HPDE6-E6E7 (cell line): ENCODE results near the gene SLC16A1.
"Not testable (repeated sequence)": the region's sequence is repeated elsewhere in the genome, so short reads cannot be mapped to it uniquely, and the experiment has no call there.

ENCODE experiments used
- DNase-seq: peaks from one replicate; pipeline ENCODE4 v3.0.0; 2011; ENCODE audit warnings: missing footprints; ENCODE audit errors: extremely low spot score

SLC16A1 gene

GRCh38 chr1:112925015-112925414 lies 31.0 kb downstream of the SLC16A1 start:
- DNase-seq: no peak

- DNase-seq: no peak
Measured at GRCh38 chr1:112923959-112924349, 32.0 kb downstream of the SLC16A1 start.

GRCh38 chr1:112923234-112923958 lies 32.6 kb downstream of the SLC16A1 start:
- DNase-seq: no peak

- DNase-seq: no peak
Measured at GRCh38 chr1:112911506-112912220, 44.3 kb downstream of the SLC16A1 start.

DNA sequence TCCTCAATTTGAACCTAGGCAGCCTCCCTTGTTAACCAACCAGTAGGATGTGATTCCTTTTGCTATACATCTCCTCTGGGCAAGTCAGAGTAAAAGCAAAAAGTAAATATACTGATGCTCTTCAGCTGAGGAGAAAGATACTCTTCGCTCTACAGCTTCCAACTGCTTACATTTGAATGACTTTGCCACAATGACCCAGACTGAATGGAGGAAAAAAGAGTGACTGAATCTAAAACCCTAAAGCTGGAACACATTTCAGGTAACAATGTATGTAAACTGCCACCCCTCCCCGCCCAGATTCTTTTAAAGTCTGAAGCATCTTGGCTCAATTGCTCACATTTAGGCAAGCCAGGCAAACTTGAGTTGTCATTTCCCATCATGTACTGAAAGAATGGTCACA lies 46.1 kb downstream of the SLC16A1 start:
- no peak for DNase-seq

GRCh38 chr1:112906150-112906698 lies 49.8 kb downstream of the SLC16A1 start:
- DNase-seq: no peak

DNA sequence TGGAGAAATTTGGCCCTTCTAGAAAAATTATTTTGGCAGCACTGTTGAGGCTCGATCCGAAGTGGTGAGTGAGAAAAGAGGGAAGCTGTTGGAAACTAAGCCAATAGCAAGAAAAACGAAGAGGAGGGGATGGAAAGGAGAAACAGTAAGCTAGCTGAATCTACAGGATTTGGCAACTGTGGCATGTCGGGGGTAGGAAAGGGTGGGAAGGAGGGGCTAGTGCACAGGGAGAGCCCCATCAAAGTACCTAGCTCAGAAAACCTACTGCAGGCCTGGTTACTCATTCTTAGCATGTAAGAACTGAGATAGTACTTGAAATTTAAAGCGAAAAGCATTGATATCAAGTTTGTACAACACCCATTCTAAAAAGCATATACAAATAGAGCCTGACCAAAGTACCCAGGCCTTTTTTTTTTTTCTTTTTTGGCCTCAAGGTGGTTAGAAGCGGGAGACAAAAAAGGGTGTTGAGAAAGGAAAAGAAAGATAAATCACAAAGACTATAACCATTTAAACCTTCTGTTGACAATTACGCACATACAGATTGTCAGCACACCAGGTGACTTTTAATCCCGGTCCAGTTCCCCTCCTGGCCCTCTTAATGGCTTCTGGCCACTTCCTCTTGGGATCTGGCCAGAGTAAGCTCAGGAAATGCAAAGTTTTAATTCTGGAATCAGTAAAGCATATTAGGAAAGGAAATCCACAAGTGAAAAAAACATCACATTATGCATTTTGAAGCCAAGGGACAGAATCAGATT lies 50.4 kb downstream of the SLC16A1 start:
- DNase-seq: no peak

- DNase-seq: no peak
Measured at GRCh38 chr1:112904831-112905261, 51.1 kb downstream of the SLC16A1 start.

DNA sequence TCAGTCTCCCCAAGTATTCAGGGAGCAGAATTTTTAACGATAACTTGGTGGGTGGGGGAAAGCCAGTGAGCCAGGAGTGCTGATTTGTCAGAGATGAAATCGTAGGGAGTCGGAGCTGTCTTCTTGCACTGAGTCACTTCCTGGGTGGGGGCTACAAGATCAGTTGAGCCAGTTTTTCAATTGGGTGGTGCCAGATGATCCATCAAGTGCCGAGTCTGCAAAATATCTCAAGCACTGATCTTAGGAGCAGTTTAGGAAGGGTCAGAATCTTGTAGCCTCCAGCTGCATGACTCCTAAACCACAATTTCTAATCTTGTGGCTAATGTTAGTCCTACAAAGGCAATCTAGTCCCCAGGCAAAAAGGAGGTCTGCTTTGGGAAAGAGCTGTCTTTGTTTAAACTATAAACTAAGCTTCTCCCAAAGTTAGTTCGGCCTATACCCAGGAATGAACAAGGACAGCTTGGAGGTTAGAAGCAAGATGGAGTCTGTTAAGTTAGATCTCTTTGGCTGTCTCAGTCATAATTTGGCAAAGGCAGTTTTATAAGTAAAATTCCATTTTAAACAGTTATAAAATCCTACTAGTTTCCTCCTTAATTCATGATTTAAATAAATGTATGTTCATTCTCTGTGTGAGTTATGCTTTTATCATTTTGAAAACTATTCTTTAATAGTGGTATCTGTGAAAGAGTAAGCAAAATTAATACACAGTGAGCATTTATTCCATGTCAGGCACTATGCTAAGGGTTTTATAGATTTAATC lies 51.7 kb downstream of the SLC16A1 start:
- DNase-seq: no peak

DNA sequence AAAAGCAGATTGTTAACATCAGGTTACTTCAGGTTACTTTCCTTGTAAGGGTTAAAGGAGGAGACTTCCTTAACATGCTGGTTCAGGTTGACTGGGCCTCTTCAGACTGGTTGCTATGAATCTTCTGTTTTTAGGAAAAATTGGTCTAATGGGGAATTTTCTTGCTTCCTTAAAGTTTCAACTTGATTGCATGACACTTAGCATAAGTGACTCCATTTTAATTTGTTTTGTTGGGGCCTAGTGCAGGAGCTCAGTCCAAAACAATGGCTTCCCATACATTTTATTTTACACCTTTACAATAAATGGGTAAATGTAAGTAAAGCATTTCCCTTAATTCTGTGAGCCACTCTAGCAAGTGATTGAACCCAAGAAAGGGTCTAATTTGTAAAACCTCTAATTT lies 53.8 kb downstream of the SLC16A1 start:
- no peak for DNase-seq

- DNase-seq: no peak
Measured at GRCh38 chr1:112901387-112901786, 54.6 kb downstream of the SLC16A1 start.

DNA sequence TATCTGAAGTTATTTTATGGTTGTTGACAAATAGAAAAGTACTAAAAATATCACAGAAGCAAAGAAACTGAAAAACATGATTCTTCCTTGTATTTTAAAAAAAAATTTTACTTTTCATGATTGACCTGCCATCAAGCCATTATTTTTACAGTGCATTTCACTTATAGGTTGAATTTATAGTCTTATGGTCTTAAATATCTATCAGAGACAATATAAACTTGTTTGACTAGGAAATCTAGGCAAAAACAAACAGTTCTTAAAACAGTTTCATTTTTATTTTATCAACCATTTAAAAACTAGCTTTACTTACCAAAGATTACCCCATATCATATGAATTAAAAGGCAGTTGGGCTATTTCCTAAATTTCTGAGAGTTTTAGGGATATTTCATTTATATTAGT lies 59.2 kb downstream of the SLC16A1 start:
- DNase-seq: no peak

DNA sequence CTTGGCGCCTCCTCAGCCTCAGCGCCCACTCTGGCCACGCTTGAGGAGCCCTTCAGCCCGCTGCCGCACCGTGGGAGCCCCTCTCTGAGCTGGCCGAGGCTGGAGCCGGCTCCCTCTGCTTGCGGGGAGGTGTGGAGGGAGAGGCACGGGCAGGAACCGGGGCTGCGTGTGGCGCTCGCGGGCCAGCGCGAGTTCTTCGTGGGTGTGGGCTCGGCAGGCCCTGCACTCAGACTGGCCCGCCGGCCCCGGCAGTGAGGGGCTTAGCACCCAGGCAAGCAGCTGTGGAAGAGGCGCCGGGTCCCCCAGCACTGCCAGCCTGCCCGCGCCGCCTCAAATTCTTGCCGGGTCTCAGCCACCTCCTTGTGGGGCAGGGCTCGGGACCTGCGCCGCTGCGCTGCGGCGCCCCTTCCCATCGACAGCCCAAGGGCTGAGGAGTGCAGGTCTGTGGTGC lies 61.4 kb downstream of the SLC16A1 start:
- DNase-seq: no peak

GRCh38 chr1:112894010-112894292 lies 62.0 kb downstream of the SLC16A1 start:
- DNase-seq: no peak

DNA sequence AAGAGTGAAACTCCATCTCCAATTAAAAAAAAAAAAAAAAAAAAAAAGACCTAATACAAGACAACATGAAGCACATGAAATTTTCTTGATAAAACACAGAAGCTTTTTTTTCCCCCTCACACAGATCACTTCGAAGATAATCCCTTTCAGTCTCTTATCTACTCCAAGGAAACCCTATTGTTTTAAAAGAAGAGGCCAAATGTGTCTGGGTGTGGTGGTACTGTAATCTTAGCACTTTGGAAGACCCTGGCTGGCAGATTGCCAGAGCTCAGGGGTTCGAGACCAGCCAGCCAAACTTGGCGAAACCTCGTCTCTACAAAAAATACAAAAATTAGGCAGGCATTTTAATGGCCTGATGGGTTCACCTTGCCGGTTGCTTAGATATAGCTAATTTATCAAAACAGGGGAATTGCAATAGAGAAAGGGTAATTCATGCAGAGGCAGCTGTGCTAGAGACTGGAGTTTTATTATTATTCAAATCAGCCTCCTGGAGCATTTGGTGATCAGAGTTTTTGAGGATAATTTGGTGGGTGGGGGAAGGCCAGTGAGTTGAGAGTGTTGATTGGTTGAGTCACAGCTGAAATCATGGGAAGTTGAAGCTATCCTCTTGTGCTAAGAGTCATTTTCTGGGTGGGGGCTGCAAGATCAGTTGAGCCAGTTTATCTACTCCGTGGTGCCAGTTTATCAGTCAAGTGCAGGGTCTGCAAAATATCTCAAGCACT lies 62.5 kb downstream of the SLC16A1 start:
- no peak for DNase-seq

- not testable (repeated sequence) for DNase-seq
Measured at GRCh38 chr1:112889906-112890305, 66.1 kb downstream of the SLC16A1 start.

- DNase-seq: no peak
Measured at GRCh38 chr1:112889052-112889768, 66.8 kb downstream of the SLC16A1 start.

GRCh38 chr1:112888630-112889029 lies 67.4 kb downstream of the SLC16A1 start:
- no peak for DNase-seq

DNA sequence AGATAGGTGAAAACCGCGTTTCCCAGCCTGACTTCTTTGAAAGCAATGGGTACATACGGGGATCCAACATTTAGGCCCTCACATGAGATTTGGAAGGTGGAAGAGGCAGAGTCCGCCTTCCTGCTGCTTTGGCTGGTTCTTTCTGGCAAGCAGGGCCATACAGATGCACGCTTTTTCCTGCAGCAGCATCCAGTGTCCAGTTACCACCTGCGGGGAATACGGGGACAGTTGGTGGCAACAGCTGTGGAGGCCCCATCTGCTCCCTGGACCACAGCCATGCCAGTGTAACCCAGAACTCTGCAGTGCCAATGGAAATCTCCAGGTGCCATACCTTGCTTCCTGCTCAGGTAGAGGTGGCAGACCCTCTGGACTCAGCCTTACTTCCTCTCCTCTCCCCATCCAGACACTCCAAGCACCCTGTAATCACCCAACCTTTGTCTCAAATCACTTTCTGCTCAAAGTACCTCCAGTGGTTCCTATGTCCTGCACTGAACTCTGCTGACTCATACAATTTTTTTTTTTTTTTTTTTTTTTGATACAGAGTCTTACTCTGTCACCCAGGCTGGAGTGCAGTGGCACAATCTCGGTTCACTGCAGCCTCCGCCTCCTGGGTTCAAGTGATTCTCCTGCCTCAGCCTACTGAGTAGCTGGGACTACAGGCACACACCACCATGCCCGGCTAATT lies 68.3 kb downstream of the SLC16A1 start:
- DNase-seq: no peak

DNA sequence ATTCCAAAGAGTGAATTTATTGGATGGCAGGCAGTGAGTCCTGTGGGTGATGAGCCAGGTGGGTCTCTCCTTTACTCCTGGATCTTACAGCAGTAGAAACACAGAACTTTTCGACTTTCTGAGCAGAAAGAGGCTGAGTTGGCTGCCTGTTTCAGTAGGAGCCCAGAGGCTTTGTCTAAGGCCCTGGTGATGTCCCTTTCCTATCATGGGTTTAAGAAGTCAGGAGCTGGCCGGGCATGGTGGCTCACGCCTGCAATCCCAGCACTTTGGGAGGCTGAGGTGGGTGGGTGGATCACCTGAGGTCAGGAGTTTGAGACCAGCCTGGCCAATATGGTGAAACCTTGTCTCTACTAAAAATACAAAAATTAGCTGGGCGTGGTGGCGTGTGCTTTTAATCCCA lies 71.0 kb downstream of the SLC16A1 start:
- DNase-seq: not testable (repeated sequence)
